ENCODE results near the gene CCL24. TPM values are rescaled to one million over a fixed set of nuclear protein-coding genes. Genes with fewer than 3 reads are reported as not detected.

CCL24 gene
- total and polyA plus RNA-seq, 2 donors from 2014 or later, result not detected

DNA sequence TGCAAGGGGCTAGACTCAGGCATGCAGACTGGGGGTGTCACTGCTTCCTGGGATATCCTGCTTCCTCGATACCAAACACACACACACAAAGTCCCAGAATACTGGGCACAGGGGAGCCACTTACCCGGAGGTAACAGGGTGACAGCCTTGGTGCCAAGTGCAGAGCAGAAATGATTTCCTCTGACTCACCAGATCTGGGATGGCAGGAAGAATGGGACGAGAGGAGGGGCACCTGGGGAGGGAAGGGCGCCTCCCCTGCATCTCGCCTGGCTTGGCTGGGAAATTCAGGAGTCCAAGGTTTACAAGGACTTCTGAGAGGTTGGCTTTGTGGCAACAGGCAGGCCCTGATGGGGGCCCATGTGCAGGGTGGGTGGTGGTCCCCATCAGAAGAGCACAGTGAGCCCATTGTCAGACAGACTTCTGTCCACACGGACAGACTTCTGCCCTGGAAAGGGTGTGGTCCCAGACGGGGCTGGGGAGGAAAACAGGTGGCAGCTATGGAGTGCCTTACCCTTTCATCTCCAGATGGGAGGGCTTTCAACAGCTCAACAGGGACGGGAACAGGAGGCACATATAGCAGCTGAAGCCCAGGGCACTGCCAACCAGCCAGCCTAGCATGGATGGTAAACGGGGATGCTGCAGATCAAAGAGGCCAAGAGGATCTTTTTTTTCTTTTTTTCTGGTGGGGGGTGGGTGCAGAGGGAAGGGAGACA, 9.7 kb upstream of the CCL24 start:
- TF ChIP-seq, protein P1, sequence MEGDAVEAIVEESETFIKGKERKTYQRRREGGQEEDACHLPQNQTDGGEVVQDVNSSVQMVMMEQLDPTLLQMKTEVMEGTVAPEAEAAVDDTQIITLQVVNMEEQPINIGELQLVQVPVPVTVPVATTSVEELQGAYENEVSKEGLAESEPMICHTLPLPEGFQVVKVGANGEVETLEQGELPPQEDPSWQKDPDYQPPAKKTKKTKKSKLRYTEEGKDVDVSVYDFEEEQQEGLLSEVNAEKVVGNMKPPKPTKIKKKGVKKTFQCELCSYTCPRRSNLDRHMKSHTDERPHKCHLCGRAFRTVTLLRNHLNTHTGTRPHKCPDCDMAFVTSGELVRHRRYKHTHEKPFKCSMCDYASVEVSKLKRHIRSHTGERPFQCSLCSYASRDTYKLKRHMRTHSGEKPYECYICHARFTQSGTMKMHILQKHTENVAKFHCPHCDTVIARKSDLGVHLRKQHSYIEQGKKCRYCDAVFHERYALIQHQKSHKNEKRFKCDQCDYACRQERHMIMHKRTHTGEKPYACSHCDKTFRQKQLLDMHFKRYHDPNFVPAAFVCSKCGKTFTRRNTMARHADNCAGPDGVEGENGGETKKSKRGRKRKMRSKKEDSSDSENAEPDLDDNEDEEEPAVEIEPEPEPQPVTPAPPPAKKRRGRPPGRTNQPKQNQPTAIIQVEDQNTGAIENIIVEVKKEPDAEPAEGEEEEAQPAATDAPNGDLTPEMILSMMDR (IDR thresholded peaks at IDR 0.05; ENCODE audit: borderline replicate concordance, extremely low read depth, insufficient read depth), result no peak
- DNase-seq (no peak), FAIRE-seq (no peak)
- Histone ChIP-seq H3K9me3 (ENCODE audit: control insufficient read depth in 2 of 3, insufficient read depth in 1 of 3, low read length in 3 of 3) (no peaks in the 10 kb centered on the region), H3K4me1 (ENCODE audit: control insufficient read depth in 2 of 3, insufficient read depth in 2 of 3, low read depth in 1 of 3, low read length in 3 of 3) (no peaks in the 10 kb centered on the region), H3K27ac (ENCODE audit: low read depth in 2 of 2, low read length in 2 of 2) (no peak overlapping the region), H3K9ac (ENCODE audit: low read length in 3 of 3) (no peak overlapping the region), H3K4me3 (ENCODE audit: low read length in 3 of 3) (no peak overlapping the region), H3K36me3 (ENCODE audit: control insufficient read depth in 2 of 3, insufficient read depth in 3 of 3, low read length in 3 of 3) (no peaks in the 10 kb centered on the region), H3K27me3 (ENCODE audit: control insufficient read depth, insufficient read depth, low read length) (no peaks in the 10 kb centered on the region)
- intact Hi-C loops (cut with DNase I), result no loop called here

GRCh38 chr7:75820688-75821087, 7.1 kb upstream of the CCL24 start:
- H3K27me3 ChIP-seq (ENCODE audit: control insufficient read depth, insufficient read depth, low read length), result no peaks in the 10 kb centered on the region
- H3K27ac ChIP-seq (ENCODE audit: low read depth in 2 of 2, low read length in 2 of 2), result no peak overlapping the region
- FAIRE-seq, result no peak
- H3K9ac ChIP-seq (ENCODE audit: low read length in 3 of 3), result no peak overlapping the region
- H3K4me1 ChIP-seq (ENCODE audit: control insufficient read depth in 2 of 3, insufficient read depth in 2 of 3, low read depth in 1 of 3, low read length in 3 of 3), result no peaks in the 10 kb centered on the region
- no peaks in the 10 kb centered on the region for H3K9me3 ChIP-seq (ENCODE audit: control insufficient read depth in 2 of 3, insufficient read depth in 1 of 3, low read length in 3 of 3)
- H3K36me3 ChIP-seq (ENCODE audit: control insufficient read depth in 2 of 3, insufficient read depth in 3 of 3, low read length in 3 of 3), result no peaks in the 10 kb centered on the region
- no peak overlapping the region for H3K4me3 ChIP-seq (ENCODE audit: low read length in 3 of 3)
- no peak for DNase-seq
- TF ChIP-seq, protein P1 (IDR thresholded peaks at IDR 0.05; ENCODE audit: borderline replicate concordance, extremely low read depth, insufficient read depth), result no peak
- intact Hi-C loops (cut with DNase I), result no loop called here

DNA sequence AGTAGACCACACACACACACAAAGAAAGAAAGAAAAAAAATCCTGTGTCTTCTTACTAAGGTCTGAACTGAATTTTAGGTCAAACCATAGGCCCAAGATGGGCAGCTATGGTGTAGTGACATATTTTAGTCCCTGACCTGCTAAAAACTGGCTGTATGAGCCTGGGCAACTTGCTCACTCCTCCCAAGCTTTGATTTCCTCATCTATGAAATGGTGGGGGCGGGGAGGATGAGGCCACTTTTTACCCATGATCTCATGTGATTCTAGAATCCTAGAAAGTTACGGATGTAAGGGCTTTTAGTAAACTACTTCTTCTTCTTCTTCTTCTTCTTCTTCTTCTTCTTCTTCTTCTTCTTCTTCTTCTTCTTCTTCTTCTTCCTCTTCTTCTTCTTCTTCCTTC, 6.1 kb upstream of the CCL24 start:
- DNase-seq (no peak), FAIRE-seq (no peak)
- H3K9me3 ChIP-seq (ENCODE audit: control insufficient read depth in 2 of 3, insufficient read depth in 1 of 3, low read length in 3 of 3), result no peaks in the 10 kb centered on the region
- no peaks in the 10 kb centered on the region for H3K4me1 ChIP-seq (ENCODE audit: control insufficient read depth in 2 of 3, insufficient read depth in 2 of 3, low read depth in 1 of 3, low read length in 3 of 3)
- H3K27me3 ChIP-seq (ENCODE audit: control insufficient read depth, insufficient read depth, low read length), result no peaks in the 10 kb centered on the region
- no peak overlapping the region for H3K4me3 ChIP-seq (ENCODE audit: low read length in 3 of 3)
- intact Hi-C loops (cut with DNase I), result no loop called here
- H3K9ac ChIP-seq (ENCODE audit: low read length in 3 of 3), result no peak overlapping the region
- no peaks in the 10 kb centered on the region for H3K36me3 ChIP-seq (ENCODE audit: control insufficient read depth in 2 of 3, insufficient read depth in 3 of 3, low read length in 3 of 3)
- no peak overlapping the region for H3K27ac ChIP-seq (ENCODE audit: low read depth in 2 of 2, low read length in 2 of 2)
- TF ChIP-seq, protein P1 (IDR thresholded peaks at IDR 0.05; ENCODE audit: borderline replicate concordance, extremely low read depth, insufficient read depth), result no peak

DNA sequence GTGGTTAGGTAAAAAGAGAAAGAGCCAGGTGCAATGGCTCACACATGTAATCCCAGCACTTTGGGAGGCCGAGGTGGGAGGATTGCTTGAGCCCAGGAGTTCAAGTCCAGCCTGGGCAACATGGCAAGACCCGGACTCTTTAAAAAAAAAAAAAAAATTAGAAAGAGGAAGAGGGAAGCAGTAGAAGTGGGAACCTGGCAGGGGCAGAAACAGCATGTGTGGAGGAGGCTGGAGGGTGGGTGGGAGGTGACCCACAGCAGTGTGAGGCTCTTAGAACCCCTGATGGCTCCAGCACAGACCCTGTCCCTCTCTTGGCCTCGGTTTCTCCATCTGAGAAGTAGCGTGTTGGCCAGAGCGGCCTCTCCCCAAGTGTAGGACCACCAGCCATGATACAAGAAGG, 4.9 kb upstream of the CCL24 start:
- no peak overlapping the region for H3K4me3 ChIP-seq (ENCODE audit: low read length in 3 of 3)
- TF ChIP-seq, protein P1 (IDR thresholded peaks at IDR 0.05; ENCODE audit: borderline replicate concordance, extremely low read depth, insufficient read depth), result no peak
- no peaks in the 10 kb centered on the region for H3K36me3 ChIP-seq (ENCODE audit: control insufficient read depth in 2 of 3, insufficient read depth in 3 of 3, low read length in 3 of 3)
- no peak for DNase-seq
- intact Hi-C loops (cut with DNase I), result no loop called here
- no peak for FAIRE-seq
- H3K9me3 ChIP-seq (ENCODE audit: control insufficient read depth in 2 of 3, insufficient read depth in 1 of 3, low read length in 3 of 3), result no peaks in the 10 kb centered on the region
- no peak overlapping the region for H3K27ac ChIP-seq (ENCODE audit: low read depth in 2 of 2, low read length in 2 of 2)
- H3K9ac ChIP-seq (ENCODE audit: low read length in 3 of 3), result no peak overlapping the region
- H3K4me1 ChIP-seq (ENCODE audit: control insufficient read depth in 2 of 3, insufficient read depth in 2 of 3, low read depth in 1 of 3, low read length in 3 of 3), result no peaks in the 10 kb centered on the region
- H3K27me3 ChIP-seq (ENCODE audit: control insufficient read depth, insufficient read depth, low read length), result no peaks in the 10 kb centered on the region

Measured in kidney (tissue), 14 donors.